ENCODE results near the gene PCMTD2.

- no peak for TF ChIP-seq POLR2AphosphoS5 (IDR thresholded peaks at IDR 0.05; ENCODE audit: low read depth)
- TF ChIP-seq NANOG (IDR thresholded peaks at IDR 0.05; ENCODE audit: borderline replicate concordance) = no peak
- TF ChIP-seq ETS1 (IDR thresholded peaks at IDR 0.05) = no peak
- TF ChIP-seq EZH2phosphoT487 (IDR thresholded peaks at IDR 0.05; ENCODE audit: unreplicated experiment) = no peak
- TF ChIP-seq CTCF (conservative IDR thresholded peaks at IDR 0.05; ENCODE audit: low read depth in 2 of 2) = no peak
- TF ChIP-seq JUNB (IDR thresholded peaks at IDR 0.05; ENCODE audit: unreplicated experiment) = no peak
- no peak for TF ChIP-seq STAT1 (IDR thresholded peaks at IDR 0.05; ENCODE audit: unreplicated experiment)
- TF ChIP-seq EZH2 (IDR thresholded peaks at IDR 0.05; ENCODE audit: low read depth, unreplicated experiment) = no peak
- TF ChIP-seq REST (IDR thresholded peaks at IDR 0.05; ENCODE audit: unreplicated experiment) = no peak
- TF ChIP-seq ZNF114 (CRISPR knock-in tag; IDR thresholded peaks at IDR 0.05) = no peak
- no peak for TF ChIP-seq CREB1 (CRISPR knock-in tag; IDR thresholded peaks at IDR 0.05; ENCODE audit: low read depth)
Observed at GRCh38 chr20:64278317-64278681, 22.8 kb downstream of the PCMTD2 start.
